IMR-90 (cell line): ENCODE results near the gene PAX5.

ENCODE experiments used
- BHLHE40 ChIP-seq: fragments of 150-350 bp; IDR thresholded peaks from 2 replicates; pipeline ENCODE4 v1.6.1; 2016; ENCODE audit warnings: mild to moderate bottlenecking, low read depth, low read length
- CEBPB ChIP-seq: IDR thresholded peaks from 2 replicates; pipeline ENCODE4 v1.6.1; 2012; ENCODE audit warnings: low read depth, low read length, improper control_type of control experiment
- CHD1 ChIP-seq: IDR thresholded peaks from 2 replicates; pipeline ENCODE4 v1.6.1; 2012; ENCODE audit warnings: low read depth, low read length, improper control_type of control experiment
- CTCF ChIP-seq: conservative IDR thresholded peaks from 2 replicates; pipeline ENCODE4 v1.5.1; 2012; ENCODE audit warnings: mild to moderate bottlenecking, low read depth, low read length, improper control_type of control experiment
- MAFK ChIP-seq: IDR thresholded peaks from 2 replicates; pipeline ENCODE4 v1.6.1; 2012; ENCODE audit warnings: low read depth, low read length, improper control_type of control experiment
- MAZ ChIP-seq: IDR thresholded peaks from 2 replicates; pipeline ENCODE4 v1.6.1; 2012; ENCODE audit warnings: low read depth, mild to moderate bottlenecking, low read length, improper control_type of control experiment, moderate library complexity, borderline replicate concordance
- NFE2L2 ChIP-seq: fragments of 150-350 bp; IDR thresholded peaks from 2 replicates; pipeline ENCODE4 v1.6.1; 2016; ENCODE audit warnings: low read depth, mild to moderate bottlenecking, low read length
- POLR2A ChIP-seq: IDR thresholded peaks from 2 replicates; pipeline ENCODE4 v1.6.1; 2012; ENCODE audit warnings: mild to moderate bottlenecking, low read depth, low read length
- RAD21 ChIP-seq: IDR thresholded peaks from 2 replicates; pipeline ENCODE4 v1.6.1; 2012; ENCODE audit warnings: low read length, improper control_type of control experiment
- RCOR1 ChIP-seq: IDR thresholded peaks from 2 replicates; pipeline ENCODE4 v1.6.1; 2012; ENCODE audit warnings: mild to moderate bottlenecking, low read length, improper control_type of control experiment; ENCODE audit not compliant: insufficient replicate concordance
- RFX5 ChIP-seq: IDR thresholded peaks from 2 replicates; pipeline ENCODE4 v1.8.0; 2012; ENCODE audit warnings: low read depth, mild to moderate bottlenecking, low read length, moderate library complexity
- USF2 ChIP-seq: fragments of 150-350 bp; IDR thresholded peaks from 2 replicates; pipeline ENCODE4 v1.6.1; 2017; ENCODE audit warnings: mild to moderate bottlenecking, antibody characterized with exemption, low read length, low read depth

GRCh38 chr9:36938617-36939016 lies 95.5 kb downstream of the PAX5 start:
- TF ChIP-seq CTCF (no peak), MAFK (no peak), CHD1 (no peak), CEBPB (no peak), MAZ (no peak), RFX5 (no peak), POLR2A (no peak), RAD21 (no peak), RCOR1 (no peak), USF2 (no peak), NFE2L2 (no peak), BHLHE40 (no peak)
